ENCODE results near the gene OSBPL1A.

Gene OSBPL1A

DNA sequence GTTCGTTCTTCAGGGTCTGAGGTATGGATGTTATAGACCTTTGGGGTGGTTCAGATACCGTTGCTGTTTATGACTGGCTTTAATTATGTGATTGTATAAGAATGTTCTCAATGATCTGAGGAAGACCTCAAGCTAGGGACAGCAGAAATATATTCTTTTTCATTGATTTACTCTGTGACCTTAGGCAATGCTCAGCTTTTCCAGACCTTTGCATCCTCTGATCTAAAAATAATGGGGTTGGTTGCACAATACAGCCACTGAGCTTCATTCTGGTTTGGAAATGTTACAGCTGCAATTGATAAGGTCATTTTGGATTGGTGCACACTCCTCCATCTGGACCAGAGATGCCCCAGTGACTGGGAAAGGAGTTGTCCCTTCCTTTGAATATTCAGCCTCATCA is 276.0 kb downstream of the OSBPL1A start:
- no peak for DNase-seq (ENCODE audit: low spot score)

- DNase-seq (ENCODE audit: low spot score), result no peak
Observed at GRCh38 chr18:24120676-24121075, 276.9 kb downstream of the OSBPL1A start.

DNA sequence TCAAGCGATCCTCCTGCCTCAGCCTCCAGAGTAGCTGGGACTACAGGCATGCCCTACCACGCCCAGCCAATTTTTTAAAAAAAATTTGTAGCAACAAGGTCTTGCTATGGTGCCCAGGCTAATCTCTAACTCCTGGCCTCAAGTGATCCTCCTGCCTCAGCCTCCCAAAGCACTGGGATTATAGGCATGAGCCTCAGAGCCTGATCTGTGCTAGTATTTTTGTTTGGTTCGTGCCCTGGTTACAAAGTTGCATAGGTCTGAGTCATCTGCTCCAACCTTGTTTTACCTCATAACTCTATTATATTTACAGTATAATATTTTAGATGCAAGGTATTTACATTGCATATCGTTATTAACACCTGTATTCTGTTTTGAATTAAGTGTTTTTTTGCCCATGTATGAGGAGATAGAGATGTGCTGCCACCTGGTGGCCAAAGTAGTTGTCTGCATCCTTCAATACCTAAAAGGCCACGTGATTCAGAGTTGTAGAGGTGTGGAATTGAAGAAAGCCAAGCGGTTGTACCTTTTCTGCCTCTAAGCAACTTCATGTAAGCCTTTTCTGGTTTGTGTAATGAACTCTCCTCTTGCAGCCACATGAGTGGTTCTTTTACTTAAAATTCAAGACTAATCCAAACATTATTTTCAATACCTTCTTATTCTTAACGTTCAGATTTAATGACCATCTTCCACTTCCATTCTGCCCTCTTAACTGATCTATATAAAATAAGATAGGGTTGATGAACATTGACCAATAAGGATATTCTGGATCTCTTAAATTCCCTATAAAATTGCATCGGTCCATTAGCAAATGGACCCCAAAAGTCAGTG is 278.7 kb downstream of the OSBPL1A start:
- peak; percentile 70 for DNase-seq (ENCODE audit: low spot score)

- no peak for DNase-seq (ENCODE audit: low spot score)
Observed at GRCh38 chr18:24115628-24116027, 282.0 kb downstream of the OSBPL1A start.

DNA sequence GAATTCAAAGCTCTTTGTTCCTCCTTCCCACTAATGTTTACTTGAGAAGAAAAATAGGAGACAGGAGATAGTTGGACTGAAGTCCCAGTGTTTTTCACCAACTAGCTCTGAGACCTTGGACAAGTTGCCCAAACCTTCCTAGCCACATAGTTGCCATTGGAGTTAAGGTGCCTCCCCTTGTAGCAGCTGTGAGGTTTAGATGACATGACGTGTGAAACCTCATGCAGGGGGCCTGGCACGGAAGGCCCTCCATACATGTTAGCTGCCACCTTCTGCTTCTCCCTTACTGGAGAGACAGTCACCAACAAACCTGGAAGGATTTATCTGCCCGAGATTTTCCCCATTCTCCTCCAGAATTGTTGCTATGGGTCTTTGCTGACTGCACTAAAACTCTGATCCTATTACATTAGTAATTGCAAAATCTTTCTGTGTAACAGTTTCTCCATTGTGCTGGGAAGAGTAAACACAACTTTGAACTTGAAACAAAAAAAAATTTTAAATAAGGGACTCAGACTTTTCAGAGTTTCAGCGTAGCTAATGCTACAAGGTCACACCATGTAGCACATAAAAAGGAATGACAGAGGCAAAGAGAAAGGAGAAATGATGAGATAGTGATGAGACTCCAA is 282.6 kb downstream of the OSBPL1A start:
- DNase-seq (ENCODE audit: low spot score), result no peak

GRCh38 chr18:24112874-24113615 is 284.6 kb downstream of the OSBPL1A start:
- DNase-seq (ENCODE audit: low spot score), result no peak

GRCh38 chr18:24112464-24112863 is 285.2 kb downstream of the OSBPL1A start:
- DNase-seq (ENCODE audit: low spot score), result no peak

Measured in hematopoietic multipotent progenitor cell treated with erythropoietin and hydrocortisone succinate and interleukin-3 and kit ligand, for 15 days (in vitro differentiated cells).